C4-2B (cell line): ENCODE measurements around the gene RGS7.

ENCODE experiments used
- CTCF ChIP-seq: fragments of 450-650 bp; conservative IDR thresholded peaks from 2 replicates; pipeline ENCODE4 v1.5.1; 2017; ENCODE audit warnings: mild to moderate bottlenecking
- ZFX ChIP-seq: fragments of 450-650 bp; IDR thresholded peaks from 2 replicates; pipeline ENCODE4 v1.6.1; 2017

- TF ChIP-seq CTCF: no peak
- TF ChIP-seq ZFX: no peak
These were observed 564.0 kb downstream of the RGS7 start for GRCh38 chr1:240792915-240793529.
